HCT116 (cell line): ENCODE measurements around the gene CHST9. TPM values are rescaled to one million over a fixed set of nuclear protein-coding genes. Genes with fewer than 3 reads are reported as not detected.

Source experiments
- ATAC-seq: fragments of 200-7000 bp; cut with Tn5 transposase; 2 replicates; pipeline ENCODE4 v1.9.1; 2020; ENCODE audit warnings: mild to moderate bottlenecking, moderate library complexity
- BruUV-seq: library from RNA; stranded (reverse); fragments of 400-500 nt; replicated peaks from 2 replicates; lab custom pipeline; 2021; lab: Mats Ljungman, UMichigan
- CTCF ChIA-PET: fragments of 300-600 bp; sonication (Branson Sonifier 250); formaldehyde crosslinking; loops from one replicate; lab custom pipeline; 2021; ENCODE audit warnings: antibody characterized with exemption; lab: Charles Lee
- POLR2A ChIA-PET: fragments of 300-600, 350-600 bp; sonication (Branson Sonifier 250); formaldehyde crosslinking; loops from one replicate; lab custom pipeline; 2021; ENCODE audit warnings: antibody characterized with exemption; lab: Charles Lee
- RAD21 ChIA-PET, 2 experiments: fragments of 300-600 bp; sonication (Branson Sonifier 250); formaldehyde crosslinking; loops; one replicate each; lab custom pipeline; 2023; ENCODE audit warnings: low total read pairs in 2 of 2; ENCODE audit not compliant: uncharacterized antibody in 2 of 2, unreplicated experiment in 2 of 2, low non-redundant PET in 1 of 2; lab: Charles Lee
- DNase-seq: peaks from one replicate; pipeline ENCODE4 v3.0.0-alpha.2; 2010; ENCODE audit warnings: low read depth, low spot score
- H2AFZ ChIP-seq: fragments of 200-600 bp; shearing (Covaris generic), sonication (generic); 2 replicates; pipeline ENCODE4 v1.6.1; 2017; ENCODE audit warnings: low read depth, mixed run types, mixed read lengths, antibody characterized with exemption, low read length; ENCODE audit not compliant: poor library complexity, severe bottlenecking
- H3K27ac ChIP-seq: 2 replicates; pipeline ENCODE4 v1.5.1; 2012; ENCODE audit warnings: low read depth, low read length
- H3K27me3 ChIP-seq: fragments of 200-600 bp; sonication (generic); 2 replicates; pipeline ENCODE4 v1.6.1; 2016; ENCODE audit warnings: mixed run types, low read length, mixed read lengths; ENCODE audit not compliant: insufficient read depth
- H3K36me3 ChIP-seq, 2 experiments: fragments of 200-500 bp in 1 of 2; fragments of 200-600 bp in 1 of 2; sonication (Bioruptor generic) in 1 of 2; sonication (generic) in 1 of 2; 2 replicates each; pipeline versions ENCODE4 v1.5.1 to v1.6.1; 2014 to 2016; ENCODE audit warnings: low read length in 2 of 2, inconsistent platforms in 1 of 2, mixed read lengths in 1 of 2, mixed run types in 1 of 2; ENCODE audit not compliant: insufficient read depth in 2 of 2, control insufficient read depth in 1 of 2
- H3K4me1 ChIP-seq, 2 experiments: fragments of 200-600 bp in 1 of 2; sonication (generic) in 1 of 2; 2 replicates each; pipeline versions ENCODE4 v1.5.1 to v1.6.1; 2012 to 2017; ENCODE audit warnings: low read length in 2 of 2, inconsistent platforms in 1 of 2, mild to moderate bottlenecking in 1 of 2, mixed read lengths in 1 of 2, mixed run types in 1 of 2, moderate library complexity in 1 of 2; ENCODE audit not compliant: insufficient read depth in 2 of 2, control insufficient read depth in 1 of 2
- H3K4me2 ChIP-seq: fragments of 200-600 bp; sonication (generic); 2 replicates; pipeline ENCODE4 v1.6.1; 2017; ENCODE audit warnings: mixed run types, low read length, mixed read lengths
- H3K4me3 ChIP-seq, 2 experiments: fragments of 200-600 bp in 1 of 2; sonication (generic) in 1 of 2; replicated peaks in 1 of 2; 2 replicates each; pipeline ENCODE4 v1.5.1; 2011 to 2016; ENCODE audit warnings: low read length in 2 of 2, control low read depth in 1 of 2, low read depth in 1 of 2, mild to moderate bottlenecking in 1 of 2, mixed read lengths in 1 of 2, mixed run types in 1 of 2
- H3K79me2 ChIP-seq: fragments of 200-600 bp; sonication (generic); 2 replicates; pipeline ENCODE4 v1.6.1; 2017; ENCODE audit warnings: mild to moderate bottlenecking, mixed run types, low read length, moderate library complexity, mixed read lengths; ENCODE audit not compliant: insufficient read depth
- H3K9ac ChIP-seq: fragments of 200-600 bp; sonication (generic); 2 replicates; pipeline ENCODE4 v1.6.1; 2016; ENCODE audit warnings: low read length, mixed read lengths
- H3K9me2 ChIP-seq: fragments of 200-600 bp; sonication (generic), shearing (Covaris generic); 2 replicates; pipeline ENCODE4 v1.6.1; 2017; ENCODE audit warnings: mixed run types, mild to moderate bottlenecking, moderate library complexity; ENCODE audit not compliant: insufficient read depth
- H3K9me3 ChIP-seq, 2 experiments: fragments of 200-500 bp in 1 of 2; fragments of 200-600 bp in 1 of 2; sonication (Bioruptor generic) in 1 of 2; sonication (generic) in 1 of 2; 2 replicates each; pipeline ENCODE4 v1.6.1; 2014 to 2017; ENCODE audit warnings: low read length in 2 of 2, mixed read lengths in 2 of 2, inconsistent platforms in 1 of 2, low read depth in 1 of 2, mild to moderate bottlenecking in 1 of 2, mixed run types in 1 of 2, moderate library complexity in 1 of 2; ENCODE audit not compliant: control insufficient read depth in 1 of 2, insufficient read depth in 1 of 2
- H4K20me1 ChIP-seq: fragments of 200-600 bp; sonication (generic), shearing (Covaris generic); 2 replicates; pipeline ENCODE4 v1.6.1; 2017; ENCODE audit warnings: mixed run types, mild to moderate bottlenecking, moderate library complexity; ENCODE audit not compliant: insufficient read depth
- EGR1 ChIP-seq: IDR thresholded peaks from 2 replicates; pipeline ENCODE4 v1.6.1; 2012; ENCODE audit warnings: low read depth
- ELF1 ChIP-seq: IDR thresholded peaks from 2 replicates; pipeline ENCODE4 v1.6.1; 2012; ENCODE audit warnings: low read depth, borderline replicate concordance
- JUND ChIP-seq: IDR thresholded peaks from 2 replicates; pipeline ENCODE4 v1.6.1; 2012
- MAX ChIP-seq: IDR thresholded peaks from 2 replicates; pipeline ENCODE4 v1.6.1; 2012
- POLR2A ChIP-seq: IDR thresholded peaks from 2 replicates; pipeline ENCODE4 v1.7.0; 2011; ENCODE audit warnings: borderline replicate concordance; ENCODE audit not compliant: insufficient read depth, insufficient read length; ENCODE audit errors: extremely low read depth
- RAD21 ChIP-seq: IDR thresholded peaks from 2 replicates; pipeline ENCODE4 v1.6.1; 2012; ENCODE audit warnings: low read depth, mild to moderate bottlenecking
- SIN3A ChIP-seq: IDR thresholded peaks from 2 replicates; pipeline ENCODE4 v1.6.1; 2012; ENCODE audit warnings: low read depth
- ZBTB33 ChIP-seq: IDR thresholded peaks from 2 replicates; pipeline ENCODE4 v1.6.1; 2011; ENCODE audit warnings: mild to moderate bottlenecking, low read length, moderate library complexity; ENCODE audit not compliant: insufficient replicate concordance; ENCODE audit errors: extremely low read depth
- intact Hi-C: fragments of 100-400 bp; cut with micrococcal nuclease; formaldehyde crosslinking; loops from 2 replicates; pipeline ENCODE4 v1.10.0; 2022
- total RNA-seq: library from RNA; stranded (reverse); gene quantifications from one replicate; pipeline ENCODE4 v1.2.1, GENCODE V29; 2021; ENCODE audit not compliant: unreplicated experiment
- TF ChIP-seq, protein P1 (sequence below): IDR thresholded peaks from 2 replicates; pipeline ENCODE4 v1.6.1; 2012

The CHST9 gene
- total RNA-seq, 1 experiment from 2014 or later, result not detected

- DNase-seq, result no peak
- Histone ChIP-seq H3K4me3 (no peak overlapping the region), H3K4me1 (no peaks in the 10 kb centered on the region), H3K4me2 (no peak overlapping the region), H3K36me3 (no peaks in the 10 kb centered on the region), H2AFZ (no peak overlapping the region), H3K9me2 (no peaks in the 10 kb centered on the region), H4K20me1 (no peaks in the 10 kb centered on the region), H3K9me3 (no peaks in the 10 kb centered on the region), H3K27ac (no peak overlapping the region), H3K27me3 (no peaks in the 10 kb centered on the region), H3K9ac (no peak overlapping the region), H3K79me2 (no peaks in the 10 kb centered on the region)
- RAD21 ChIA-PET, result no interaction called here
- POLR2A ChIA-PET, result no interaction called here
- CTCF ChIA-PET, result no interaction called here
- ATAC-seq, result no peak
- TF ChIP-seq ELF1 (no peak), POLR2A (no peak)
- BruUV-seq, result no TSS peak
- intact Hi-C loops, result no loop called here
Measured at GRCh38 chr18:27143580-27144287, 41.4 kb downstream of the CHST9 start.

- intact Hi-C loops, result no loop called here
- Histone ChIP-seq H3K4me1 (no peaks in the 10 kb centered on the region), H3K9ac (no peak overlapping the region), H3K36me3 (no peaks in the 10 kb centered on the region), H2AFZ (no peak overlapping the region), H3K27ac (no peak overlapping the region), H3K79me2 (no peaks in the 10 kb centered on the region), H3K9me3 (no peaks in the 10 kb centered on the region), H3K9me2 (no peaks in the 10 kb centered on the region), H3K27me3 (no peaks in the 10 kb centered on the region), H3K4me2 (no peak overlapping the region), H3K4me3 (no peak overlapping the region), H4K20me1 (no peaks in the 10 kb centered on the region)
- no peak for DNase-seq
- ChIA-PET CTCF (no interaction called here), POLR2A (no interaction called here), RAD21 (no interaction called here)
- no TSS peak for BruUV-seq
- ATAC-seq, result no peak
- TF ChIP-seq JUND (no peak), ELF1 (no peak), RAD21 (no peak), ZBTB33 (no peak), EGR1 (no peak), MAX (no peak), SIN3A (no peak)
- TF ChIP-seq, protein P1, sequence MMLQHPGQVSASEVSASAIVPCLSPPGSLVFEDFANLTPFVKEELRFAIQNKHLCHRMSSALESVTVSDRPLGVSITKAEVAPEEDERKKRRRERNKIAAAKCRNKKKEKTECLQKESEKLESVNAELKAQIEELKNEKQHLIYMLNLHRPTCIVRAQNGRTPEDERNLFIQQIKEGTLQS, result no peak
Measured at GRCh38 chr18:27142891-27143290, 42.2 kb downstream of the CHST9 start.
